ENCODE measurements around the gene RACK1. TPM values are rescaled to one million over a fixed set of nuclear protein-coding genes. Genes with fewer than 3 reads are reported as not detected.

The RACK1 gene
- total and polyA plus RNA-seq, 2 of the 13 experiments (the other 11 are each of a cell fraction or from before 2014, with no cell fraction given), result 2,514 to 6,141 TPM

GRCh38 chr5:181243564-181244343, at the start of gene RACK1 (continued):
- no peak for TF ChIP-seq NR2F2 (IDR thresholded peaks at IDR 0.05; ENCODE audit: borderline replicate concordance, low read depth)
- TF ChIP-seq MEF2D (CRISPR knock-in tag; IDR thresholded peaks at IDR 0.05), result peak; percentile 78; the same call in 1 of the 2 replicates
- no peak; the same call in 1 of the 2 replicates for TF ChIP-seq ZNF749 (CRISPR knock-in tag; IDR thresholded peaks at IDR 0.05; ENCODE audit: borderline replicate concordance)
- TF ChIP-seq GRHL1 (CRISPR knock-in tag; conservative IDR thresholded peaks at IDR 0.05), result no peak
- no peak for TF ChIP-seq ZSCAN22 (CRISPR knock-in tag; IDR thresholded peaks at IDR 0.05)
- no peak for TF ChIP-seq ZNF17 (CRISPR knock-in tag; IDR thresholded peaks at IDR 0.05)
- no peak for TF ChIP-seq HIC2 (CRISPR knock-in tag; IDR thresholded peaks at IDR 0.05; ENCODE audit: low read depth)
- TF ChIP-seq SETDB1 (CRISPR knock-in tag; IDR thresholded peaks at IDR 0.05; ENCODE audit: borderline replicate concordance), result no peak
- TF ChIP-seq CEBPG (CRISPR knock-in tag; IDR thresholded peaks at IDR 0.05), result no peak
- 0 out of 2 replicates have a peak, but pooled peaks have one; percentile 29 for TF ChIP-seq MED13 (CRISPR knock-in tag; IDR thresholded peaks at IDR 0.05)
- TF ChIP-seq ELF4 (CRISPR knock-in tag; IDR thresholded peaks at IDR 0.05; ENCODE audit: borderline replicate concordance), result no peak
- TF ChIP-seq E2F1 (CRISPR knock-in tag; IDR thresholded peaks at IDR 0.05), result no peak
- TF ChIP-seq EED (CRISPR knock-in tag; IDR thresholded peaks at IDR 0.05), result no peak
- TF ChIP-seq UBTF (CRISPR knock-in tag; IDR thresholded peaks at IDR 0.05), result peak; percentile 78
- TF ChIP-seq HES4 (CRISPR knock-in tag; IDR thresholded peaks at IDR 0.05; ENCODE audit: borderline replicate concordance), result peak; percentile 95

Measured in HepG2 (cell line).